Osteoblast (primary cell): Measurements from ENCODE around the gene MIXL1. TPM values are rescaled to one million over a fixed set of nuclear protein-coding genes. Genes with fewer than 3 reads are reported as not detected.

Source experiments
- DNase-seq: peaks from one replicate; pipeline ENCODE4 v3.0.0; 2011; ENCODE audit warnings: low spot score, mixed read lengths; ENCODE audit not compliant: insufficient read length; ENCODE audit errors: missing footprints
- H2AFZ ChIP-seq: 2 replicates; pipeline ENCODE4 v1.6.0; 2011; ENCODE audit warnings: mild to moderate bottlenecking, low read length
- H3K27ac ChIP-seq: 2 replicates; pipeline ENCODE4 v1.5.1; 2011; ENCODE audit warnings: mild to moderate bottlenecking, low read depth, low read length, moderate library complexity
- H3K27me3 ChIP-seq: 2 replicates; pipeline ENCODE4 v1.6.0; 2012; ENCODE audit warnings: mild to moderate bottlenecking, control low read depth, inconsistent platforms, low read length, moderate library complexity; ENCODE audit not compliant: insufficient read depth
- H3K36me3 ChIP-seq: 2 replicates; pipeline ENCODE4 v1.5.1; 2011; ENCODE audit warnings: mild to moderate bottlenecking, low read length, control low read depth, moderate library complexity; ENCODE audit not compliant: insufficient read depth
- H3K4me1 ChIP-seq: 2 replicates; pipeline ENCODE4 v1.5.1; 2011; ENCODE audit warnings: mild to moderate bottlenecking, low read length, control low read depth, moderate library complexity; ENCODE audit not compliant: insufficient read depth
- H3K4me2 ChIP-seq: 2 replicates; pipeline ENCODE4 v1.6.0; 2011; ENCODE audit warnings: mild to moderate bottlenecking, low read length; ENCODE audit not compliant: insufficient read depth
- H3K4me3 ChIP-seq: fragments of 200-600 bp; sonication (generic); 3 replicates; pipeline ENCODE4 v1.5.1; 2012; ENCODE audit warnings: mild to moderate bottlenecking, low read length, inconsistent platforms; ENCODE audit not compliant: insufficient read depth
- H3K79me2 ChIP-seq: 2 replicates; pipeline ENCODE4 v1.6.0; 2012; ENCODE audit warnings: mild to moderate bottlenecking, low read length, control low read depth, inconsistent platforms; ENCODE audit not compliant: insufficient read depth
- H3K9me3 ChIP-seq: 2 replicates; pipeline ENCODE4 v1.5.1; 2011; ENCODE audit warnings: low read depth, low read length, control low read depth
- H4K20me1 ChIP-seq: 2 replicates; pipeline ENCODE4 v1.6.0; 2012; ENCODE audit warnings: mild to moderate bottlenecking, low read length, control low read depth; ENCODE audit not compliant: insufficient read depth
- CTCF ChIP-seq: IDR thresholded peaks from 2 replicates; pipeline ENCODE4 v1.5.1; 2011; ENCODE audit warnings: mild to moderate bottlenecking, low read depth, low read length, moderate library complexity; ENCODE audit errors: extremely low read depth
- total RNA-seq: library from RNA; depleted of rRNA; stranded (reverse); fragments of >200 nt; gene quantifications from 2 replicates; pipeline ENCODE4 v1.2.3, GENCODE V29; 2012

The MIXL1 gene
- total RNA-seq, 1 donor: not detected

GRCh38 chr1:226204198-226204597, 19.3 kb upstream of the MIXL1 start:
- no peak overlapping the region for H3K4me2 ChIP-seq
- H3K36me3 ChIP-seq: no peaks in the 10 kb centered on the region
- DNase-seq: no peak
- no peaks in the 10 kb centered on the region for H3K79me2 ChIP-seq
- H2AFZ ChIP-seq: no peak overlapping the region
- no peaks in the 10 kb centered on the region for H4K20me1 ChIP-seq
- TF ChIP-seq CTCF: no peak
- no peaks in the 10 kb centered on the region for H3K4me1 ChIP-seq
- H3K27me3 ChIP-seq: peaks cover 3% of the 10 kb centered on the region
- no peaks in the 10 kb centered on the region for H3K9me3 ChIP-seq
- no peak overlapping the region for H3K4me3 ChIP-seq
- no peak overlapping the region for H3K27ac ChIP-seq

DNA sequence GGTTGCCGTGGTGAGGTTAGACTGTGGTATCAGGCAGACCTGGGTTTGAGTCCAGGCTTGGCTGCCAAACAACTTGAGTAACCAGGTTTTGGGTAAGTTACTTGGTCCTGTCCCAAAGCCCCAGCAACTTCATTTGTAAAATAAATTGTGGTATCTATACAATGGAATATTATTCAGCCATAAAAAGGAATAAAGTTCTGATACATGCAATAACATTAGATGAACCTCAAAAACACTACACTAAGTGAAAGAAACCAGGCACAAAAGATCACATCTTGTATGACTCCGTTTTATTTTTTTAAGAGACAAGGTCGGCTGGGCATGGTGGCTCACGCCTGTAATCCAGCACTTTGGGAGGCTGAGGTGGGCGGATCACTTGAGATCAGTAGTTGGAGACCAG, 16.4 kb upstream of the MIXL1 start:
- Histone ChIP-seq H2AFZ (no peak overlapping the region), H3K4me2 (no peak overlapping the region), H4K20me1 (no peaks in the 10 kb centered on the region), H3K4me3 (no peak overlapping the region), H3K27me3 (peaks cover 3% of the 10 kb centered on the region), H3K36me3 (no peaks in the 10 kb centered on the region), H3K9me3 (no peaks in the 10 kb centered on the region), H3K4me1 (no peaks in the 10 kb centered on the region), H3K79me2 (no peaks in the 10 kb centered on the region), H3K27ac (no peak overlapping the region)
- no peak for DNase-seq
- no peak for TF ChIP-seq CTCF

- no peak overlapping the region for H3K27ac ChIP-seq
- H3K36me3 ChIP-seq: no peaks in the 10 kb centered on the region
- no peak overlapping the region for H3K4me2 ChIP-seq
- no peak for DNase-seq
- H3K79me2 ChIP-seq: no peaks in the 10 kb centered on the region
- no peaks in the 10 kb centered on the region for H3K27me3 ChIP-seq
- H4K20me1 ChIP-seq: no peaks in the 10 kb centered on the region
- no peak for TF ChIP-seq CTCF
- H3K4me3 ChIP-seq: no peak overlapping the region
- H2AFZ ChIP-seq: no peak overlapping the region
- no peaks in the 10 kb centered on the region for H3K9me3 ChIP-seq
- H3K4me1 ChIP-seq: no peaks in the 10 kb centered on the region
Measured at GRCh38 chr1:226209307-226210059, 14.0 kb upstream of the MIXL1 start.

GRCh38 chr1:226210571-226211176, 12.8 kb upstream of the MIXL1 start:
- no peak for TF ChIP-seq CTCF
- DNase-seq: no peak
- no peak overlapping the region for H2AFZ ChIP-seq
- no peaks in the 10 kb centered on the region for H3K79me2 ChIP-seq
- no peaks in the 10 kb centered on the region for H4K20me1 ChIP-seq
- no peaks in the 10 kb centered on the region for H3K4me1 ChIP-seq
- no peaks in the 10 kb centered on the region for H3K9me3 ChIP-seq
- no peaks in the 10 kb centered on the region for H3K36me3 ChIP-seq
- no peaks in the 10 kb centered on the region for H3K27me3 ChIP-seq
- no peak overlapping the region for H3K4me2 ChIP-seq
- H3K4me3 ChIP-seq: no peak overlapping the region
- H3K27ac ChIP-seq: no peak overlapping the region
